NCI-H1694 treated with DMSO at 0.1 percent for 48 hours (cell line): ENCODE data around the gene ASB18.

ENCODE experiments used
- DNase-seq: peaks from one replicate; lab custom pipeline; 2025; lab: John Stamatoyannopoulos, UW

ASB18 gene

DNA sequence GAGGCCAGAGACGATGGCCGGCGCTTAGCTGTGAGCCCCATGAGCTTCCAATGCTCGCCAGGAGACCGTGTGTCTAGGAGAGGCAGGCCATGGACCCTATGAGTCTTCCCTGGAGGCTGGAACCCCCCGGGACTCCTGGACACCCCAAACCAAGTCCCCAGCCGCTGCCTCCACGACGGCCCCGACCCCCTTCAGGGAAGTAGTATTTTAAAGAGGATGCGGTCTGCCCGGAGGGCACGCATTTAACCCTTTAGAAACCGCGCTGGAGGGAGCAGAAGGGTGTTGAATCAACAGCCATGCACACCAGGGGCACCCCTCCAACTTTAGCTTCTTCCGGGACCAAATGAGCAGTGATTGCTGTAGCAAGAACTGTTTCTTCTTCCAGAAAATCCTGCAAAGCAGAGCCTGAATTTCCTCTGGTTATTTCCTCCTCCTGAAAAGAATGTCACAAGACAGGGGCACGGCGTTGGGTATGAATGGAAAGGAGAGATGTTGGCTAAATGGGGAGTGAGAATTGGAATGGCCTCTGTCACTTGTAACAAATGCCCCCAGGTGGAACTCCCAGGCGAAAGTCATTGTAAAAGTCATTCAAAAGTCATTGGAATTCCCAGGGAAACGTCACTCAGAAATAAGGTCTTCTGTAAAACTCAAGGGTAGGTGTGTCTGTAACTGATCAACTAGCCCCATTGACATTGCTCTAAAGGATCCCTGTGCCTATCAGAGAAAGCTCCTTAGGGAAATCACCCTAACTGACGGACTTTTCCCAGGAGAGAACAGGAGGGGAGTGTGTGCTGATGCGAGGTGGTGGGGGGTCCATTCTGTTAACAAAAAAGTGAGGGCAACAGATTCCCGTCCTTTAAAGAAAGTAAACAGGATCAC lies 90.2 kb downstream of the ASB18 start:
- no peak for DNase-seq

GRCh38 chr2:236173036-236173728 lies 91.0 kb downstream of the ASB18 start:
- DNase-seq, result no peak

DNA sequence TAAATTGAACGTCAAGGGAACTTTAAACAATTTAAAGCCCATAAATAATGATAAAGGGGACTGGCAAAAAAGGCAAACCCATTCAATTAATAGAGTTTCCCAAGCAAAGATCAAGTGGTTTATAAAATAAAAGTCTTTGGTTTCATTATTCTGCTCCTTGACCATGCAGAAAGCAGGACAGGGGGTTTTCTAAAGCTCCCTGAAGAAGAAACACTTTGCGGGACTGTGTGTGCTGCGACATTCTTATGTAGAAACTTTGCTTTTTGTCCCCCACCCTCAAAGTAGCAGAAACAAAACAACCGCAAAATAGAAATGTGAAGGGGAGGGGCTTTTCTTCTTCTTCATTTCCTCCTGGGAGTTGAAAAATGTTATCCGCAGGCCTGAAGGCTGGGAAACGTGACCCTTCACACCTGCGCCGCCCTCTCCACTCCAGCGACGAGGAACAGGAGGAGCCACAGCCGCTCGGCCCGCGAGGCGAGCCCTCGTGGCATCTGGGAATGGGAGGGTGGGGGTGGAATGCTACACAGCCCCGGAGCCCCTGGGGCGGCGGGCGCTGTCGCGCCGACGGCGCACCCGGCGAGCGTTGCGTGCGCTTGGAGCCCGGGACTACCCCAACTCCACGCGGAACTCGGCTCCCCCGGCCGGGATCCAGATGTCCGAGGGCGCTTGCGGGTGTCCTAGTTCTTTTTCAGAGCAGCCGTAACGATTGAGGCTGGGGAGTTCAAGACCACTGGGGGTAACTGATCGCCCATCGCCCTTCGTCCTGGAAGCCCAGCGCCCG lies 91.8 kb downstream of the ASB18 start:
- no peak for DNase-seq

DNA sequence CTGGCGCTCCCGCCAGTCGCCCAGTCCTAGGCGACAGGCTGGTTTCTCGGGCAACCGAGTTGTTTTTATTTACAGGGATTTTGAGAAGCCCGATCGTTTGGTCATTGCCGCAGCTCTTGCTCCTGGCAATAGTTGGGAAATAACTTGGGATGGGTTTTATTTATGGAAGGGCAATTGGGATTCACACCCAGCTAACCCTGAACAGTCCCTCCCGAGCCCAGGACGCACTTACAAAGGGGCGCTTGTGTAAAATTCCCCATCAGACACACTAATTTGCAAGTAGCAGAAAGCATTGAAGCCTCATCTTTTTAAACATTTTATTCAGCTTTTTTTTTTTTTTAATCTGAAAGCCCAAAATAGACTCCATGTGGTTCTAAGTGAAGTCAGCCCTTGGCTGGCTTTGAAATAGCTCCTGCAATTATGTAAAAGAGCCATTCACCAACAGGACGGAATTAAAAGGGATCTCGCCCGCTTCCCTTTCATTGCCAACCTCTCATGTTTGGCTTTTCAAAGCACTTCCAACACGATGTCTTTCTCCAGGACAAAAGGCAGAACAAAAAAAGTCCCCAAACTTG lies 92.4 kb downstream of the ASB18 start:
- DNase-seq, result no peak

DNA sequence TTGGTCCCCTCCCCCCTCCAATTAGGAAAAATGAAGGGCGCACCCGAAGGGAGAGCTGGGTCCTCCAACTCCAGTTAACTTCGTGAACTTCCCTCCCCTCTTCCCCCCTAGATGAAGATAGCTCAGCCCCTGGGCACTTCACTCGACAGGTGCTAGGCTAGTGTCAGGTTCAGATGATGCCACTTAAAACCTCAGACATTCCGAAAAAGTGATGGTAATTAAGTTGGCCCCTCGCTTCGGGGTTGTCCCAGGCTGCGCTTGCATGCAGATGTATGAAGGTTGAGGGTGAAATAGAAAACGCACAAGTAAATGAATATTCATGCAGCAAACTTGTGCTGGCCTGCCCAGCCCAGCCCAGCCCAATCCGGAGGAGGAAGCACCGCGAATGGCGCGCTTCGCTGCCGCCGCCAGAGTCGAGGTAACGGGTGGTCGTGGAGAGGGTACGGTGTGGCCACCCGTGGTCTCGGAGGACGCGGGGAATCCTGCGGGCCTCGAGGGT lies 93.0 kb downstream of the ASB18 start:
- no peak for DNase-seq

DNA sequence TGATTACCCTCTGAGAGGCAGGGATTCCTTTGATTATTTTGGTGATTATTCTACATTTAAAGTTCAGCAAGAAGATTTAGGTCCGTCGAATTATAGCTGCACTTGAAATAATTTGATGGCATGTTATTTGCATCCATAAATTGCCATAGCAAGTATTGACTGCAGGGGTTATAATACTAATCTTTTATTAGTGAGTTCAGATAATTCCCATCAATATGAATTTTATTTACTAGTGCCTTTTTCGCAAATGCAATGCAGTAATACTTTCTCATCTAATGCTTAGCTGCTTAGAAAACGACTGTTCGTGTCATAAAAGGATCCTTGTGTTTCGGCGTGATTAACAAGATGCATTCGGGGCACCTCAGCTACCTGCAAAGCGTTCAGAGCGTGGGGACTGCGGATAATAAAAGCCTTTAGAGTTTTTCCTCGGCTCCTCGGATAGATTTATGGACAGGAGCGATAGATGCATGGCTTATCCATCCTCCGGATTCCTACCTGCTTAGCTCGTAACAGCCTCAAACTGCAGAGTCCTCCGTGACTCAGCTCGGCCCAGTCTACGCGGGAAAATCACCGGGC lies 93.5 kb downstream of the ASB18 start:
- DNase-seq, result no peak

DNA sequence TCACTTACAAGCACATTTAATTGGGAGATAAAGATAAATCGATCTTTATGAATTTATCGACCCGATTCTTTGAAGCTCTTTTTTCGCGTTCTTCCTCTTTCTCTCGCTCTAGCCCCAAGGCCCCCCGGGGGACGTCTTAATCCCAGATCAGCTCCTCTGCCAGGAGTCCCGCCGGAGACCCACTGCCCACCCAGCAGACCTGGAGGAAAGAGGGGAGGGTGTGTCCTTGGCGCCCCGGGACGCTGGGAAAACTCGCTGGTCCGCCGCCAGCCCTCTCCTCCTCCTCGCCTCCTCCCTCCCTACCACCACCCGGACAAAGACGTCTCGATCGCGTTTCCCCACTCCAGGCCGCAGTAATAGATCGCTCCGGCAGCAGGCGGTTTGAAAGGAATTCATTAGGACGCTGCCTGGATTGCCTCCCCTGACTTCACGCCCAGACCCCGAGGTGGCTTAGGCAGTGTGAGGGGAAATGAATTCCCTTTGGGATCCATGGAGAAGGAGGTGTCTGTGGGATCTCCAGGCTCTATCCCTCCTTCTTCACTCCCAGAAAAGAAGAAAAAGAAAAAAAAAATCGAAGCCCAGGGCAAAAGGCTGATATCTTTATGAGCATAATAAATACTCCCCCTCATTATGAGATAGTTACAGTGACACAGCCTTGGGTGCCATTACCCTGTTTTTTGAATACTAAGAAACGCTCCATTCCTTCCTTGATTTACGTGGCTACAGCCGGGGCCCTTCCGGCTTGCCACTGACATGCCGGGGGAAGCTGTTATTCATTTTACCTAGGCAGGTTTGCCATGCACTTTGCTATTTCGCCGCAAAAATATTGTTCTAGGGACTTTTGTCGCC lies 94.2 kb downstream of the ASB18 start:
- DNase-seq, result no peak

- DNase-seq, result no peak
Measured at GRCh38 chr2:236169151-236169721, 95.0 kb downstream of the ASB18 start.

DNA sequence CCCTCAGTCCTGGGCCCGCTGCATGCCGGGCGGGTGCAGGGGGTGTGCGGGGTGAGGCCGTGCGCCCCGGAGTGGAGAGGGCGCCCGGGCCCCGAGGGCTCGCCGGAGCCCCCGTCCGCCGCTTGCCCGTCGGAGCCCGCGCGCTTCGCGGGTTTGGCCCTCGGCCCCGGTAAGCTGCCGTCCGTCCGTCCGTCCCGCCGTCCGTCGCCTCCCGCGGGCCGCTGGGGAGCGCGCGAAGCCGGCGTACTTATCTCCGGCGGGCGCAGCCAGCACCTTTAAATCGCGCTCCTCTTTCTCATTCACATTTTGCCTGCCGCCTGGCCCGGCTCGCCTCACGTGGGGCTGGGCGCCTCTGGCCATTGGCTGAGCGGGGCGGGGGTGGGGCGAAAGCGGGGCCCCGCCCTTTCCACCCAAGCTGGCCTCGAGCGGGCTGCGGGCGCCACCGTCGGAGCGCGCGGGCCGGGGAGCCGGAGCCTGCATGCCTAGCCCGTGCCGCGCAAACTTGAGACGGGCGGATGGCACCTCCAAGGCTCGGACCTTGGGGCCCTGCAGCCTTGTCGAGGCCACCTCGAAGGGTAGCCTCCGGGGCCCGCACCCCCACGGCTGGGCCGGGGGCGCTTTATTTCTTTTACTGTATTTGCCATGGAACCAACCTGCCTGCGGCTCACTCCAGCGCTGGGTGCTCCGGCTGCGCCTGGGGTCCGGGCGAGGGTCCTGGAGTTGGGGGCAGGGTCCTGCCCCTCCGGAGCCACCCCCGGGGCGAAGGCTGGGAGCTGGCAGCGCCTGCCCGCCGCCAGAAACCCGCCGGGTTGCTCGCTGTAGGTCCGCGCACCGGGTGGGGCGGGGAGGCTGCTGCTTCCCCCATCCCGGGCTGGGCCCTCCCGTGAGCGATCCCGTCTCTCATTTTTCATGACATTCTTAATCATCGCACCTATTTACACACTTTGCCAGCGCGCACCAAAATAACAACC lies 95.8 kb downstream of the ASB18 start, which contains the start of gene GBX2:
TSS of gene GBX2 (minus strand) at position 277 of the 971 bp plus-strand sequence. CDS start 415 bp downstream, outside the sequence.
- peak; percentile 69 for DNase-seq

- DNase-seq, result no peak
Measured at GRCh38 chr2:236167297-236168109, 96.7 kb downstream of the ASB18 start.

GRCh38 chr2:236166796-236167296 lies 97.4 kb downstream of the ASB18 start:
- no peak for DNase-seq

- DNase-seq, result no peak
Measured at GRCh38 chr2:236165842-236166795, 98.1 kb downstream of the ASB18 start.

DNA sequence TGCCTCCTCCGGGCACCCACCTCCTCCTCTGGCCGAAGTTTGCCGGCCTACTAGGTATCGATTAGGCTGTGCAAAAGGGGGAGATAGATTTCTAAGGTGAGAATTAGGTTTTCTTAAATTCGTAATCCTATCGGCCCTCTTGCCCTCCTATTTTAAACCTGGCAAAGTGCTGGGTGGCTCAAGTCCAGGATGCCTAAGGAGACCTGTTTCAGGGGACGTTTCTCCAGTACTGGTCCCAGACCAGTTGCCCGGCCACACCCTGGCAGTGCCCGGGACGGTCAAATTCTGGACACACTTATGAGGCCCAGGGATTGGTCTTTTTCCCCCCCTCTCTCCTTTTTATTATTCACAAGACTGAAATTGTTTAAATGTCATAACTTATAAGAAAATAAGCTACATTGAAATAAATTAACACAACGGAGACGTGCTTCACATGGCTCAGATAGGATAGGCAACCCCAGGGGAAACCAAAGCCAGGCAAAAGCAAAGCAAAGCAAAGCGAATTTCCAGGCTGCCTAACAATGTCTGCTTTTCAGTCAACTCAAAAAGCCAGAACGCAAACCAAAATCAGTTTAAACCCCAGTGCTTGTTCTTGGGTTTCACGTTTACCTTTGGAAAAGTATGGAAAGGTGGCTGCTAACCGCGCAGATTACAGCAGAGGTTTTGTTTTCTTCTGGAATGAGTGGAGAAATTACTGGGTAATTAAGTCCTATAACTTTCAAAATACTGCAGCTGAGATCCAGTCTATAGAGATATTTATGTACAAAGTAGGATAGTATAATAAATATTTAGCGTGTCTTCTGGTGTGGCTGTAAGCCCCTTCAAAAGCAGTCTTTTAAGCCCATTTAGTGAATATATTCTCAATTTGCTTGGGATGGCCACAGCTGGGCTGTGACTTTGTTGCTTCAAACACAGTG lies 99.0 kb downstream of the ASB18 start:
- no peak for DNase-seq

DNA sequence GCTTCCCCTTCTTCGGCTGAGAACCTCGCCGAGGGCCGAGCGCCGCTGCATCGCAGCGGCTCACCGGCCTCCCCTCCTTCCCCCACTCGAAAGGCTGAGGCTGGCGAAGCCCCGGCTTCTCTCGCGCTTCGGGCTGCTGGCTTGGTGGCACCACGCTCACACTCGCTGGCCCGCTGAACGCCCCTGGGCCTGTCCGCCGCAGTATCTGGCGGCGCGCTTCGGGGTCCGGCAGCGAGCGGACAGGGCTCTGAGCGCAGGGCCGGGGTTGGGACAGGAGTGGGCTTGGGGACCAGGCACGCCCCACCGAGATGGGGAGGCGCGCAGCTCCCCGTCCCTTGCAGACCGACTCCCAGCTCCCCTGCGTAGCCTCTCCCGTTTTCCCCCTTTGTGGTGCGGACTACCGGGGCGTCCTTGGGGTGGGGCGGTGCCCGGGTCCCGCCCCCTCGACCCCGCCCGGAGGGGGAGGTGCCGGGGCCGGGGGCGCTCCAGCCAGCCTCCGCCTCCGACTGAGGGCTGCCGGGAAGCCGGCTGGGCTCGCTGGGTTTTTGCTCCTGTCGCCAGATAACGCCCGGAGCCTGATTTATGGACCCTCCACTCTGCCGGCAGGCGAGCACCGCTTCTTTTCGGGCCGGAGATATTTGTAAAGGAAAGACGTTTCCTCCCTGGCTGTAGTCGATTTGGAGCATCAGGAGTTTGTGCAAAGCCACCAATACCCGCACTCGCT lies 99.8 kb downstream of the ASB18 start:
- DNase-seq, result no peak
